ENCODE measurements around the gene CDH13. TPM values are rescaled to one million over a fixed set of nuclear protein-coding genes. Genes with fewer than 3 reads are reported as not detected.

The CDH13 gene
- total and polyA plus RNA-seq, 2 donors (not counting 1 experiment from before 2014, with no cell fraction given) = 27.6 to 96.7 TPM

DNA sequence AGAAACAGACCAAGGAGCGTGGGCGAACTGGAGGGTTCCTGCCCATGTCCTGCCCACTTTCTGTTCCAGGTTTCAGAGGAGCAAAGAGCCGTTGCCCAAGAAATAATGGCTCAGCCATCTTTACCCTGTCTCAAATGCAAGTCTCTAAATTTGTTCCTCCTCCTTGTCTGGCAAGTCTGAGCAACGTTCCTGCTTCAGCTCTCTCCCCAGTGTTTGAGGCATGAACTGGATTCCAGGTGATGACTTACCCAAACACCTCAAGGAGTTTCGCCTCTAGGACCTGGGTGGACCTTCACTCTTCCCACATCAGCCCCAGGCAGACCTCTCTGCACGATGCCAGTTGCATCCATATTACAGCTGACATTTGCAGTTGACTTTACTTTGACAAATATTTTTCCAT is 659.2 kb downstream of the CDH13 start:
- no peaks in the 10 kb centered on the region for H3K27me3 ChIP-seq (ENCODE audit: control insufficient read depth, insufficient read depth, low read length)
- no peak overlapping the region for H3K9ac ChIP-seq (ENCODE audit: insufficient read depth, low read length)
- H3K9me3 ChIP-seq (ENCODE audit: control insufficient read depth, insufficient read depth, low read depth, low read length) = no peaks in the 10 kb centered on the region

GRCh38 chr16:83296505-83296904 is 669.7 kb downstream of the CDH13 start:
- Histone ChIP-seq H2AFZ (ENCODE audit: low read length) (no peak overlapping the region), H3K27me3 (ENCODE audit: control insufficient read depth, insufficient read depth, low read length) (no peaks in the 10 kb centered on the region), H3K4me2 (ENCODE audit: extremely low read depth, insufficient read depth, low read length) (no peak overlapping the region), H4K20me1 (ENCODE audit: control insufficient read depth, extremely low read depth, insufficient read depth, low read length) (no peaks in the 10 kb centered on the region), H3K9me3 (ENCODE audit: control insufficient read depth, insufficient read depth, low read depth, low read length) (no peaks in the 10 kb centered on the region), H3K79me2 (ENCODE audit: control insufficient read depth, insufficient read depth, low read length) (no peaks in the 10 kb centered on the region), H3K4me3 (replicated peaks in 1 of 4; ENCODE audit: control extremely low read depth in 1 of 4, insufficient read depth in 1 of 4, low read depth in 3 of 4, low read length in 4 of 4) (no peak overlapping the region), H3K36me3 (ENCODE audit: control insufficient read depth, insufficient read depth, low read length) (no peaks in the 10 kb centered on the region), H3K9ac (ENCODE audit: insufficient read depth, low read length) (no peak overlapping the region), H3K27ac (ENCODE audit: insufficient read depth, low read length) (no peak overlapping the region), H3K4me1 (ENCODE audit: control insufficient read depth, extremely low read depth, insufficient read depth, low read length) (no peaks in the 10 kb centered on the region)
- TF ChIP-seq EZH2 (IDR thresholded peaks at IDR 0.05; ENCODE audit: low read length, missing control alignments) = no peak
- no peak for TF ChIP-seq CTCF (conservative IDR thresholded peaks at IDR 0.05 in 1 of 2, IDR thresholded peaks at IDR 0.05 in 1 of 2; ENCODE audit: low read depth in 1 of 2, low read length in 2 of 2)
- no peak for DNase-seq (ENCODE audit: low read depth in 2 of 2)

More for the DNA sequence above, 659.2 kb downstream of the CDH13 start:
- no peak overlapping the region for H3K4me3 ChIP-seq (replicated peaks in 1 of 4; ENCODE audit: control extremely low read depth in 1 of 4, insufficient read depth in 1 of 4, low read depth in 3 of 4, low read length in 4 of 4)
- H3K4me2 ChIP-seq (ENCODE audit: extremely low read depth, insufficient read depth, low read length) = no peak overlapping the region
- H3K36me3 ChIP-seq (ENCODE audit: control insufficient read depth, insufficient read depth, low read length) = no peaks in the 10 kb centered on the region
- no peak overlapping the region for H3K27ac ChIP-seq (ENCODE audit: insufficient read depth, low read length)
- H3K79me2 ChIP-seq (ENCODE audit: control insufficient read depth, insufficient read depth, low read length) = no peaks in the 10 kb centered on the region
- DNase-seq (ENCODE audit: low read depth in 2 of 2) = no peak
- H3K4me1 ChIP-seq (ENCODE audit: control insufficient read depth, extremely low read depth, insufficient read depth, low read length) = no peaks in the 10 kb centered on the region
- TF ChIP-seq CTCF (conservative IDR thresholded peaks at IDR 0.05 in 1 of 2, IDR thresholded peaks at IDR 0.05 in 1 of 2; ENCODE audit: low read depth in 1 of 2, low read length in 2 of 2) (no peak), EZH2 (IDR thresholded peaks at IDR 0.05; ENCODE audit: low read length, missing control alignments) (no peak)
- no peak overlapping the region for H2AFZ ChIP-seq (ENCODE audit: low read length)
- H4K20me1 ChIP-seq (ENCODE audit: control insufficient read depth, extremely low read depth, insufficient read depth, low read length) = no peaks in the 10 kb centered on the region

DNA sequence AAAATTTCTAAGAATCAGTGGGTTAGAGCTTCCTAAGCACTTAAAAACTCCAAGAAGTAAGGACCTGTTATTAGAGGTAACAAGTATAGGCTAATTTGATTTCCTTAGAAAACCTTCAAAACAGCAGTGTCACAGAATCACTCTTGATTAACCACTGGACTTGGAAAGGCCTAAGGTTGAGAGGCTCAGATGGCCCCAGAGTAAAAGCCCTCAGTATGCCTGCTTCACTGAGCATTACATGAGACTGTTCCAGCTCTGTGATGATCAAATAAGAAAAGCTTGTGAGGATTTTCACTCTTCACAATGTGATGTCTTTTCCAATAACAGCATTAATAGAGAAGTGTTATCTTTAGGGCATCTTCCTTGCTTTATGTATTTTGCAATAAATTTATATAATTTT is 671.8 kb downstream of the CDH13 start:
- no peak for DNase-seq (ENCODE audit: low read depth in 2 of 2)
- TF ChIP-seq EZH2 (IDR thresholded peaks at IDR 0.05; ENCODE audit: low read length, missing control alignments) = no peak
- TF ChIP-seq CTCF (conservative IDR thresholded peaks at IDR 0.05 in 1 of 2, IDR thresholded peaks at IDR 0.05 in 1 of 2; ENCODE audit: low read depth in 1 of 2, low read length in 2 of 2) = no peak
- Histone ChIP-seq H3K4me2 (ENCODE audit: extremely low read depth, insufficient read depth, low read length) (no peak overlapping the region), H3K9ac (ENCODE audit: insufficient read depth, low read length) (no peak overlapping the region), H3K4me3 (replicated peaks in 1 of 4; ENCODE audit: control extremely low read depth in 1 of 4, insufficient read depth in 1 of 4, low read depth in 3 of 4, low read length in 4 of 4) (no peak overlapping the region), H3K9me3 (ENCODE audit: control insufficient read depth, insufficient read depth, low read depth, low read length) (no peaks in the 10 kb centered on the region), H3K36me3 (ENCODE audit: control insufficient read depth, insufficient read depth, low read length) (no peaks in the 10 kb centered on the region), H4K20me1 (ENCODE audit: control insufficient read depth, extremely low read depth, insufficient read depth, low read length) (no peaks in the 10 kb centered on the region), H3K27ac (ENCODE audit: insufficient read depth, low read length) (no peak overlapping the region), H2AFZ (ENCODE audit: low read length) (no peak overlapping the region), H3K4me1 (ENCODE audit: control insufficient read depth, extremely low read depth, insufficient read depth, low read length) (no peaks in the 10 kb centered on the region), H3K27me3 (ENCODE audit: control insufficient read depth, insufficient read depth, low read length) (no peaks in the 10 kb centered on the region), H3K79me2 (ENCODE audit: control insufficient read depth, insufficient read depth, low read length) (no peaks in the 10 kb centered on the region)

Measured in fibroblast of lung (primary cell).